Choroid plexus epithelial cell (primary cell): Measurements from ENCODE around the gene ATXN7L3.

Experiments used
- DNase-seq: peaks from one replicate; pipeline ENCODE4 v3.0.0-alpha.2; 2010; ENCODE audit warnings: low read depth
- H3K4me3 ChIP-seq: 2 replicates; pipeline ENCODE4 v1.5.1; 2011; ENCODE audit warnings: low read depth, mild to moderate bottlenecking, control low read depth, low read length, moderate library complexity
- TF ChIP-seq, protein P1 (sequence below): conservative IDR thresholded peaks from 2 replicates; pipeline ENCODE4 v1.5.1; 2011; ENCODE audit warnings: low read depth, mild to moderate bottlenecking, control low read depth, inconsistent platforms, low read length, moderate library complexity

ATXN7L3 gene

GRCh38 chr17:44205962-44206824, 6.5 kb upstream of the ATXN7L3 start:
- H3K4me3 ChIP-seq: no peak overlapping the region
- no peak for DNase-seq
- TF ChIP-seq, protein P1, sequence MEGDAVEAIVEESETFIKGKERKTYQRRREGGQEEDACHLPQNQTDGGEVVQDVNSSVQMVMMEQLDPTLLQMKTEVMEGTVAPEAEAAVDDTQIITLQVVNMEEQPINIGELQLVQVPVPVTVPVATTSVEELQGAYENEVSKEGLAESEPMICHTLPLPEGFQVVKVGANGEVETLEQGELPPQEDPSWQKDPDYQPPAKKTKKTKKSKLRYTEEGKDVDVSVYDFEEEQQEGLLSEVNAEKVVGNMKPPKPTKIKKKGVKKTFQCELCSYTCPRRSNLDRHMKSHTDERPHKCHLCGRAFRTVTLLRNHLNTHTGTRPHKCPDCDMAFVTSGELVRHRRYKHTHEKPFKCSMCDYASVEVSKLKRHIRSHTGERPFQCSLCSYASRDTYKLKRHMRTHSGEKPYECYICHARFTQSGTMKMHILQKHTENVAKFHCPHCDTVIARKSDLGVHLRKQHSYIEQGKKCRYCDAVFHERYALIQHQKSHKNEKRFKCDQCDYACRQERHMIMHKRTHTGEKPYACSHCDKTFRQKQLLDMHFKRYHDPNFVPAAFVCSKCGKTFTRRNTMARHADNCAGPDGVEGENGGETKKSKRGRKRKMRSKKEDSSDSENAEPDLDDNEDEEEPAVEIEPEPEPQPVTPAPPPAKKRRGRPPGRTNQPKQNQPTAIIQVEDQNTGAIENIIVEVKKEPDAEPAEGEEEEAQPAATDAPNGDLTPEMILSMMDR: peak; percentile 45

DNA sequence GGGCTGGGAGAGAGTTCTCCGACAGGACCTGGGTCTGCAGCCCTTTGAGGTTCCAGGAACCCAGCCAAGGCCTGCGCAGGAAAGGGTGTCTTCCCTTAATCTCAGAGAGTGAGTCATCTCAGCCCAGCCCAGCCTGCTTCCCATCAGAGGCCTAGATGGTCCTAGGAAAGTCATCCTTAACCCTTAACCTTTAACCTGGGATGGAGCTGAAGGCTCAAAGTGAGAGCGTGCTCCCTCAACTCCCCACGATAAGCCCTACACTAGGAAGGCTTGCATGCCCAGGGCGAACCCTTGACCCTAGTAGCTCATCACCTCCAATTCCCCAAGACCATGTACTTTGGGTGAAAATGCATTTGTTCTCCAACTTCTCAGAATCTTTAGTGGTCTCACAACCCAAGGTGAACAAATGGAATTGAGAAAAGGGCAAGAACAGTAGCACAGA, 4.8 kb upstream of the ATXN7L3 start:
- DNase-seq: peak; percentile 52
- TF ChIP-seq, protein P1: no peak
- no peak overlapping the region for H3K4me3 ChIP-seq

GRCh38 chr17:44203731-44204440, 4.2 kb upstream of the ATXN7L3 start:
- TF ChIP-seq, protein P1: peak; percentile 89
- peak; percentile 77 for DNase-seq
- H3K4me3 ChIP-seq: no peak overlapping the region

GRCh38 chr17:44202756-44203155, 3.1 kb upstream of the ATXN7L3 start:
- DNase-seq: peak; percentile 44
- TF ChIP-seq, protein P1: no peak
- H3K4me3 ChIP-seq: no peak overlapping the region

GRCh38 chr17:44200478-44201155, 933 bp upstream of the ATXN7L3 start:
- peak overlapping the region; percentile 67 for H3K4me3 ChIP-seq
- TF ChIP-seq, protein P1: no peak

DNA sequence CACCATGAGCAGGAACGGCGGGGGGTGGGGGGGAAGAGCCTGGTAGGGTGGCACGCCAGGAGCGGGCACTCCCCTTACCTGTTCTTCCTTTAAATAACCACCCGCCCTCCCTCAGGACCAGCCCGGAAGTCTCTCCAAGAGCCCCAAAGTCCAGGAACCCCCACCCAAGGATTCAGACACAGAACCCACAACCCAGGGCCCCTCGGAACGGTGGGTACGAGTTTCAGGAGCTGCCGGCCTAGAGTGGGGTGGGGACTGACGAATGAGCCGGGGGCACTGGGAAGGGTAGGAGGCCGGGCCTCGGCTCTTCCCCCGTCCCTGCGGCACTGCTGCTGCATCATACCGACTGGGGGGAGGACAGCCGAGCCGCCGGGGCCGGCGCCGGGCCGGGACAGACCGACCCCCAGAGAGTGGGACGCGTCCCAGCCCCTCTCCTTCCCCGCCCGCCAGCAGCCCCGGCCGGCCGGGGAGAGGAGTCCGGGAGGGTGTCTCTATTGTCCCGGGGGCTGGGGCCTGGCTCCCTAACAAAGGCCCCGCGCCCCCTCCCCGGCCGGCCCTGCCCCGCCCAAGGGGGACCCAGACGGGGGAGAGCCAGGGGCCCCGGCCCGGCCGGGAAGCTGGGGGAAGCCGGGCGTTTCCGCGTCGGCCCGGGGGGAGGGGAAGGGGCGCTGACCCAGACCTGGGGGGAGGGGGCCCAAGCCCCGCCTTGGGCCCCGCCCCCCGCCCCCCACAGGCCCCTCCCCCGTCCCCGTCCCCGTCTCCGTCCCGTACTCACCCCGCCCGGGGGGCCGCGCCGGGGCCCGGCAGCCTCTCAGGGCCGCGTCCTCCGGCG, 747 bp downstream of the ATXN7L3 start:
- peak overlapping the region; percentile 73 for H3K4me3 ChIP-seq
- peak; percentile 44 for DNase-seq
- TF ChIP-seq, protein P1: no peak

More at GRCh38 chr17:44200478-44201155, 933 bp upstream of the ATXN7L3 start:
- no peak for DNase-seq
